GM18909 (cell line): ENCODE data around the gene LIN37.

Experiments
- ATAC-seq: cut with Tn5 transposase; IDR thresholded peaks from one replicate; pipeline ENCODE4 v1.9.1; 2021; ENCODE audit warnings: mild to moderate bottlenecking; ENCODE audit not compliant: unreplicated experiment, poor library complexity

Gene LIN37

DNA sequence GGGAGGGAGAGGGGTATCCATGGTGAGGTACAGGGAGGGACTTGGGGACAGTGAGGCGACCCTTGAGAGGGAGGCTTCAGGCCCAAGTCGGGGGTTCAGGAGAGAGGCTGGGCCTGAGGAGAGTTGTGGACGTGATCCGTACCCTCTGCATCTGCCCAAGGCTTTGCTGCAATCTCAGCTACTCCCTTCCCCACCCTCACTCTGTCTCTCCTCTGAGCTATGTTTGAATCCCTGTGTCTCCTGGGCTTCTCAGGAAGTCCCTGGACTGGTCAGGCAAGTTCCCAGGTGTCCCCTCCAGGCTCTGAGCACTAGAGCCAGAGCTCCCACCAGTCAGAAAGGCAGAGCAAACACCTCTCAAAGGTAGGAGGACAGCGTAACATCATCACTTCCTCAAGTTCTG, 1.8 kb downstream of the LIN37 start:
- no peak for ATAC-seq

DNA sequence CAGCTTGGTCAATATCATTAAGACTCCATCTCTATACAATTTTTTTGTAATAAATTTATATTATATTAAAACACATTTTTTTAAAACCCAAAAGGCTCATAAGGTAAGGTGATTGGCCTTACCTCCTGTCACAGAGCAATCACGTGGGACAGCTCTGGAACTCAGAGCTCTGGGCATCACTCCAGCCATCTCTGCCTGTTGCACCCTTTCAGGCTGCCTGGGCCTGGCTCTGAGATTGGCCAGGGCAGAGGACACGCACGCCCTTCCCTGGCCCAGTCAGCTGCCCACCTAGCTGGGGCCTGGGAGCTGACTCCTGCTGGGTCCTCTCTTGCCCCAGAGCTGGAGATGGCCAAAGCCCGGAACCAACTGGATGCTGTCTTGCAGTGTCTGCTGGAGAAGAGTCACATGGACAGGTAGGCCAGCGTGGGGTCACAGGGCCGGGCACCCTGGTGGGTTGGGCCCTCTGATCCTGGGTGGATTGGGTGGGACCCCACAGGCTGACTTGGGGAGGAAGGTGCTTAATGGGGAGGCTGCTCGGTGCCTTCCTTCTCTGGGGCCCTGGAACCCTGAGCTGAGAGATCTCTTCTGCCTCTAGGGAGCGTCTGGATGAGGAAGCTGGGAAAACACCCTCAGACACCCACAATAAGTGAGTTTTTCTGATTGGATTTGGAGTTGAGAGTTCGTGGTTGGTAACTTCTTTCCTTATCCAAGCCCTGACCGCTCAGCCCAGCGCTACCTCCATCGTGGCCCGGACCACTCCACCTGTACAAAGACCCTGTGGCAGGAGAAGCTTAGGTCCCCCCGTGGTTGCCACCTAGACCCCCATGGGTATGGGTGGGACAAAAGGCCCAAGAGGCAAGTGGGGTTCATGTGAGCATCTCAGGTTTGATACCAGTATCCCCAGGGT, 3.7 kb downstream of the LIN37 start:
- no peak for ATAC-seq

DNA sequence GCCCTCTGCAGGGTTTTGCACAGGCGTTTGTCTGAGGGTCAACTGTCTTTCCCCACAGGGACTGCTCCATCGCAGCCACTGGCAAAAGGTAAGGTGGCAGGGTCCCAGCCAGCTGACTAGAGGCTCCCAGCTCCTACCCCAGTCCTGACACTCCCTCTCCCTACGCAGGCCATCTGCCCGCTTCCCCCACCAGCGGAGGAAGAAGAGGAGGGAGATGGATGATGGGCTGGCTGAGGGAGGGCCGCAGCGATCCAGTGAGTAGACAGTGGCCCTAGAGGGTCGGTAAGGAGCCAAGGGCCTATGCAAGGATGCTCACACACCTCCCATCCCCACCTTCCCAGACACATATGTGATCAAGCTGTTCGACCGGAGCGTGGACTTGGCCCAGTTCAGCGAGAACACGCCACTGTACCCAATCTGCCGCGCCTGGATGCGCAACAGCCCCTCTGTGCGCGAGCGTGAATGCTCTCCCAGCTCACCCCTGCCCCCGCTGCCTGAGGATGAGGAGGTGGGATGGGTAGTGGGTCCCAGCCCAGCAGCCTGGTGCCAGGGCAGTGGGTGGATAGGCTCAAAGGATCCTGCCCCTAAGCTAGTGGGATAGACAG, 4.5 kb downstream of the LIN37 start:
- no peak for ATAC-seq

DNA sequence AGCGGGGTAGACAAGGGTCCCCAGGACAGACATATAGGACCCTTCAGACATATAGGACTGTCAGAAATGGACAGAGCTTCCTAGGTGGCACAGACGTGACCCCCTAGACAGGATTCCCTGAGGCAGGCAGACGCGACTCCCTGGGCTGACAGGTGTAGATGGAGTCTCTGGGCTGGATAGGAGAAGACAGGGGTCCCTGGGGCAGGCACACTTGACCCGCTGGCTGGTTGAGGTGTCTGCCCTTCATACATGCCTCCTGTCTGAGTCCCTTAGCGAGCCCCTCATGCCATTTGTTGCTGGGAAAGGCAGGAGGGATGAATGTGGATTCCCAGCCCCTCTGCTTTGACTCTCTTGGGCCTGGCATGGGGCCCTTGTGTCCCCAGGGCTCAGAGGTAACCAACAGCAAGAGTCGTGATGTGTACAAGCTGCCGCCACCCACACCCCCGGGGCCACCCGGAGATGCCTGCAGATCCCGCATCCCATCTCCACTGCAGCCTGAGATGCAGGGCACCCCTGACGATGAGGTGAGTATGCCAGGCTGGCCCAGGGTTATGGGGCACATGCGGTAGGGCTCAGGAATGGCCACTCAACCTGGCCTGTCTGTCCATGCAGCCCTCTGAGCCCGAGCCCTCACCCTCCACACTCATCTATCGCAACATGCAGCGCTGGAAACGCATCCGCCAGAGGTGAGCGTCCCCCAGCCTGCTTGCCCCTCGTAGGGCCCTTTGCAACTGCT, 5.4 kb downstream of the LIN37 start:
- no peak for ATAC-seq

DNA sequence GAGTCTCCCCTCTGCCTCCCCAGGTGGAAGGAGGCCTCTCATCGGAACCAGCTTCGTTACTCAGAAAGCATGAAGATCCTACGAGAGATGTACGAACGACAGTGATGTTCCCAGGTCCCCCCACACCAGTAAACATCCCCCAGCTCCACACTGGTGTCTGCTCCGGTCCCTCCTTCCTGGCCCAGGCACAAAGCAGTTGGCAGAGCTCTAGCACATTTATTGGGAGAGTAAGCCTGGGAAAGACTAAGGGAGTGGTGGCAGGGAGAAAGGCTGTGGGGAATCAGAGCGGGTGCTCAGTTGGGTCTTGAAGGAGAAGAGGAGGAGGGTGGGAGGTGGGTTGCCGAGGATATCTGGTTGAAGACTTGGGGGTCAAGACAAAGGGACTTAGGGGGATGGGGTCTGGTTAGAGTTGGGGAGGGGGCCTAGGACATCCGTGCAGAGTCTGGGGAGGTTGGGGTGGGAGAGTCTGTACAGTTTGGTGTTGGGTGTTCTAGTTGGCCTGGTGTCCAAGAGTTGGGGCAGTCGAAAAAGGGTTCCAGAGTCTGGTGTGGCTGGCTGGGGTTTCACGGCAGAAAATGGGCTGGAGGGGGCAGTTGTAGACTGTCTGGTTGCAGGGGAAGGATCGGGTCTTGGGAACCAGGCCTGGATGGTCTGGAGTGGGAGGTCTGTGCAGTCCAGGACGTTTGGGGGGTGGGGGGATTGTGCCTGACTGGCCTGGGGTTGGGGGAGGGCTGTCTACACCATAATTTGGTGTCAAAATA, 6.2 kb downstream of the LIN37 start:
- no peak for ATAC-seq

- no peak for ATAC-seq
These were observed 6.8 kb downstream of the LIN37 start for GRCh38 chr19:35755131-35755549.

DNA sequence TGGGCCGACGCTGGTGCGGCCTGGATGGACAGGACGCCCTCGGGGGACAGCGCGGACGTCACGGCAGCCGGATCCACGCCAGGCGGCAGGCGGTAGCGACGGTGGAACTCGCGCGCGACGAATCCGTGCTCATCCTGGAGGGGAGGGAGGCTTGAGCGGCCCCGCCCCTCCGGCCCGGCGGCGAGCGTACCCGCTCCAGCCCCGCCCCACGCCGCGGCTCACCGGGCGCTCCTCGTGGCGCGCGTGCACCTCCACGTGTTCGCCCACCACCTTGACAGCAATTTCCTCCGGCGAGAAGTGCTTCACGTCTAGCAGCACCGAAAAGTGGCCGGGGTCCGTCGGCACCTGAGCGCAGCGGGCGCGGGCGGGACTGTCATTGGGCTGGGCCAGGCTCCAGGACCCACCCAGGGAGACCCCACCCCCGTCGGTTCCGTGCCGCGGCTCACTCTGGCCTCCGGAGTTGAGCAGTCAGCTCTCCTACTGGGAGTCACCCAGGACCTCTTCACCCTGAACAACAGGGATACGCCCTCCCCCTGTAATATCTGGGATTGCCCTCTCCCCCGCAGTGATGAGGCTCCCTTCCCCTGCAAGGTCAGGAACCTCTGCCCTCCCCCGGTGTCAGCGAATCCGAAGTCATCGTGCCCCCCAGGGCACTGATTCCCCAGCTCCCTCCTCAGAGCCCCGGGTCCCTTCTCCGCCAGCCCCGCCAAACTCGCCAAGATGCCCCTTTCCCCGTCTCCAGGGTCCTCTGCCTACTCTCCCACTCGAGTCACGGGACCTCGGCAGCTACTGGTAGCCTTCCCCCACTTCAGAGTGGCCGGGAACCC, 7.4 kb downstream of the LIN37 start:
- no peak for ATAC-seq

DNA sequence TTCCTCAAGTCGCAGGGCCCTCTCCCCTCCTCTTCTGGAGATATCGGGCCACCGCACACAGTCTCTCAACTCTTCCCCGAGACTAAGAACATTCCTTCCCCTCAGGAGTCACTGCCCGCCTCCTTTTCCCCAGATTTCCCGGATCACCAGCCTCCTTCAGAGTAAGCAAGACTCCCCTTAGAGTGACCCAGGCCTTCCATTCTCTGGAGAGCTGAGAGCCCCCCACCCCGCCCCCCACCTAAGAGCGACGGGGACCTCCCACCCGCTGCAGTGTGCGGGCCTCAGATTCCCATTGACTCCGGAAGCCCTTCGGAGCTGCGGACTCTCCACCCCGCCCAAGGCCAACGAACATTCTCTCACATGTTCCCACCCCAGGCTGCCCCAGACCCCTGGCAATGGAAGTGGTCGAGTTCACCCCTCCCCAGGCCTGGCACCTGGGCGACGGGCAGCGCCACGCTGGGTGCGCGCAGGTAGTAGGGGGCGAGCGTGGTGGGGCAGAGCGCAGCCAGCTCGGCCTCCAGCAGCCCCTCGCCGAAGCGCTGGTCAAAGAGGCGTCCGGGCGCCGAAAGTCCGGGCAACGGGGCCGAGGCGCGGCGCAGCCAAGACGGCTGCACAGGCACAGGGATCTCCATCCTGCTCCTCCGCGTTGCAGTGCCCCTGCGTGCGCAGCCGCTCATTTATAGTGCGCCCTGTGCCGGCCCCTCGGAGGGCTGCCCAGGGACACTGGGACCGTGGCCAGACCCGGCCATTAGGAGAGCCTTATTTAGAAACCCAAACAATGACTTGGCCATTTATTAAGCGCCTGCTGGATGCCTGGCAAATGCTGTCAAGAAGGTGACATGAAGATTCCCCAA, 8.2 kb downstream of the LIN37 start, which contains the start of gene HSPB6:
Gene HSPB6, minus strand, starts transcription at position 653 of the 854 bp plus-strand sequence. Its CDS starts 21 bp downstream, at position 632.
- no peak for ATAC-seq

- peak; percentile 4 for ATAC-seq
These were observed 8.9 kb downstream of the LIN37 start for GRCh38 chr19:35757231-35757748.

DNA sequence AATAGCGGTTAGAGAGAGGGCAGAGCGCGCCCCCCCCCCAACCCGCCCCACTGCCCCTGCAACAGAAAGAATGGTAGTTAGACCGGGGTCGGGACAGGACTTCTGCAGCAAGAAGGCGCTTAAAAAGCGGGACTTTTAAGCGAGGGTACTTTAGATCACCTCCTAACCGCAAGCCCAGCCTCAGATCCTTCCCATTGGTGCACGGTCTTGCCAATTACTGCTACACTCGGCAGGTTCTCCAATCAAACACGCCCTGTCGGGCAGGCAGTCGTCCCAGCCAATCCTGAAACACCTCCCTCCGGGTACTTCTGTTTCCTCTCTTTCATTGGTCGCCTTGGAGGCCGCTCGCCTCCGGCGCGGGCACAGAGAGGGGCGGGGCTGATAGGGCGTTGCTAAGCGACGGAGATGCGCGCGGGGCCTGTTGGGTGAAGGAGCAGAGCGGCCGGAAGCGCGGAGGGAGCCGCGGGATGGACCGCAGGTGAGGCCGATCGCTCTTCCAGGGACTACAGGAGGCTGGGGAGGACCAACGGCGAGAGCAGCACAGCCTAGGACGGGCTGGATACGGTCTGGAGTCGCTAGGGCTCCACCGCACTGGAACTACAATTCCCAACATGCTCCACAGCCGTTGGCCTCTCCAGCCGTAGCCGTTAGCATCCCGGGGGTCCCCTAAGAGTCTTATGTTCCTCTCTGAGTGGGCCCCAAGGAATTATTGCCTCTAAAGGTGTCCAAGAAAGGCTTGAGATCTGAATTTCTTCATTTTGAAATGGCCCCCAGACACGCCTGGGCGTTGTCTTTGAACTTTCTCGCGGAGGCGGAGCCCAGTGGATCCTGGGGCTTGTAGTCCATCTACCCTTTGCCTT, 9.6 kb downstream of the LIN37 start, which contains the start of gene PROSER3:
Gene PROSER3, plus strand, starts transcription at position 428 of the 860 bp plus-strand sequence. Its CDS starts 40 bp downstream, at position 468.
- ATAC-seq, result peak; percentile 95

DNA sequence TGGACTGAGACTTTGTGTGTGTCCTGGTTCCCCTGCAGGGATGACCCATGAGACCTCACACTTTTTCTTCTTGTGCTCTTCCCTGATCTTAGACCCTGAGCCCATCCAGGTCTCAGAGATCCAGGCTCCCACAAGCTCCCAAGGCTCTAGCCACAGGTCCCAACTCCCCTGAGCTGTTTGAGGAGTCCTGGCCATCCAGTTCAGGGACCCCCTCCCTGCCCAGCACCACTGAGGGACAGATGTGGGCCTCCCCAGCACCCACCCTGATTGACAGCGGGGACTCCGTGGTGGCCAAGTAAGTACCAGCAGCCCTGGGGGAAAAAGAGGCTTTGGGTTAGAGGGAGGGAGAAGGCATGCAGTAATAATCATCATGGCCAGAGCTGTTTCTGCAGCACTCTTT, 11.3 kb downstream of the LIN37 start:
- ATAC-seq, result no peak

- no peak for ATAC-seq
These were observed 12.5 kb downstream of the LIN37 start for GRCh38 chr19:35760711-35761349.

DNA sequence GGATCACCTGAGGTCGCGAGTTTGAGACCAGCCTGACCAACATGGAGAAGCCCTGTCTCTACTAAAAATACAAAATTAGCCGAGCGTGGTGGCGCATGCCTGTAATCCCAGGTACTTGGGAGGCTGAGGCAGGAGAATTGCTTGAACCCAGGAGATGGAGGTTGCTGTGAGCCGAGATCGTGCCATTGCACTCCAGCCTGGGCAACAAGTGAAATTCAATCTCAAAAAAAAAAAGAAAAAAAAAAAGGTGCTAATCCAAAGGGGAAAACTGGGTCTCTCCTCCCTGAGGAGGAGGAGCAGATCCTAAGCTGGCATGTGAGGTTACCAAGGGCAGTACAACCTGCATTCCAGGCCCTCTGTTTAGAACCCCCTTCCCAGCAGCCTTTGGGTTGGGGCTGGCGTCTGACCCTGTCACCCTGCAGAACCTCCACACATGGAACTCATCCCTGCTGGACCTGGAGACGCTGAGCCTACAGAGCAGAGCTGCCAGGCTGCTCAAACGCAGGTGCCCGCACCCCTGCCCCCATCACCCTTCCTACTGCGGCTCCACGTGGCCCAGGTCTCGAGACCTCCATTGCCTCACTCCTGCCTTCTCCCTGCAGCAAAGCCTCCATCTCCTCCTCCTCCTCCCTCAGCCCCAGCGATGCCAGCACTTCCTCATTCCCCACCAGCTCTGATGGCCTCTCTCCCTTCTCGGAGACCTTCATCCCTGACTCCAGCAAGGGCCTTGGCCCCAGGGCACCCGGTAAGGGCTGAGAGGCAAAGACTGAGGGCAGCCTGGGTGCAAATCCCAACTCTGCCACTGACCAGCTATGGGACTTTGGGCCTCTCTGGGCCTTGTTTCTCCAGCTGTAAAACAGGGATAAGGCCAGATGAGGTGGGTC, 16.3 kb downstream of the LIN37 start:
- no peak for ATAC-seq

GRCh38 chr19:35766571-35767104, 18.3 kb downstream of the LIN37 start:
- ATAC-seq, result no peak

GRCh38 chr19:35767288-35768081, 19.1 kb downstream of the LIN37 start:
- no peak for ATAC-seq
